Measurements from ENCODE around the gene CTIF.

- TF ChIP-seq, protein P1, sequence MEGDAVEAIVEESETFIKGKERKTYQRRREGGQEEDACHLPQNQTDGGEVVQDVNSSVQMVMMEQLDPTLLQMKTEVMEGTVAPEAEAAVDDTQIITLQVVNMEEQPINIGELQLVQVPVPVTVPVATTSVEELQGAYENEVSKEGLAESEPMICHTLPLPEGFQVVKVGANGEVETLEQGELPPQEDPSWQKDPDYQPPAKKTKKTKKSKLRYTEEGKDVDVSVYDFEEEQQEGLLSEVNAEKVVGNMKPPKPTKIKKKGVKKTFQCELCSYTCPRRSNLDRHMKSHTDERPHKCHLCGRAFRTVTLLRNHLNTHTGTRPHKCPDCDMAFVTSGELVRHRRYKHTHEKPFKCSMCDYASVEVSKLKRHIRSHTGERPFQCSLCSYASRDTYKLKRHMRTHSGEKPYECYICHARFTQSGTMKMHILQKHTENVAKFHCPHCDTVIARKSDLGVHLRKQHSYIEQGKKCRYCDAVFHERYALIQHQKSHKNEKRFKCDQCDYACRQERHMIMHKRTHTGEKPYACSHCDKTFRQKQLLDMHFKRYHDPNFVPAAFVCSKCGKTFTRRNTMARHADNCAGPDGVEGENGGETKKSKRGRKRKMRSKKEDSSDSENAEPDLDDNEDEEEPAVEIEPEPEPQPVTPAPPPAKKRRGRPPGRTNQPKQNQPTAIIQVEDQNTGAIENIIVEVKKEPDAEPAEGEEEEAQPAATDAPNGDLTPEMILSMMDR (IDR thresholded peaks at IDR 0.05) = no peak
- no peak for TF ChIP-seq POLR2A (IDR thresholded peaks at IDR 0.05)
Measured at GRCh38 chr18:48733643-48734253, 194.9 kb downstream of the CTIF start.
